Stimulated activated CD4-positive, alpha-beta T cell treated with anti-CD3 and anti-CD28 coated beads, TNF-alpha, amount 100 ng/mL, for 24 hours (primary cell): ENCODE results near the gene RNU1-3.
"Not testable (repeated sequence)": the region's sequence is repeated elsewhere in the genome, so short reads cannot be mapped to it uniquely, and the experiment has no call there.

Experiments
- DNase-seq, 3 experiments: peaks; one replicate each; pipeline ENCODE4 v3.0.0-alpha.2; 2020; ENCODE audit warnings: low read depth in 3 of 3

Gene RNU1-3

GRCh38 chr1:16621300-16621658, 45.5 kb downstream of the RNU1-3 start:
- no peak for DNase-seq

GRCh38 chr1:16619803-16620501, 46.8 kb downstream of the RNU1-3 start:
- not testable (repeated sequence) for DNase-seq

GRCh38 chr1:16618719-16619118, 48.0 kb downstream of the RNU1-3 start:
- no peak for DNase-seq

GRCh38 chr1:16617778-16618580, 48.8 kb downstream of the RNU1-3 start:
- no peak for DNase-seq

- DNase-seq, result no peak
These were observed 49.6 kb downstream of the RNU1-3 start for GRCh38 chr1:16617114-16617631.
